SK-N-SH treated with all-trans-retinoic acid at 6 μM for 48 hours (cell line): ENCODE measurements around the gene CFAP251.

ENCODE experiments used
- CSDC2 ChIP-seq: fragments of 250-450 bp; sonication (Bioruptor Pico); IDR thresholded peaks from 2 replicates; pipeline ENCODE4 v1.5.0; 2020; ENCODE audit warnings: mild to moderate bottlenecking, moderate library complexity
- GLIS3 ChIP-seq: fragments of 250-450 bp; sonication (Bioruptor Pico); IDR thresholded peaks from 2 replicates; pipeline ENCODE4 v1.5.0; 2020; ENCODE audit warnings: mild to moderate bottlenecking, moderate library complexity
- ISL1 ChIP-seq: fragments of 250-450 bp; sonication (Bioruptor Pico); IDR thresholded peaks from 2 replicates; pipeline ENCODE4 v2.1.2; 2022; ENCODE audit warnings: mild to moderate bottlenecking, moderate library complexity
- PPARA ChIP-seq: fragments of 250-450 bp; sonication (Bioruptor Pico); IDR thresholded peaks from 2 replicates; pipeline ENCODE4 v1.5.0; 2020; ENCODE audit warnings: mild to moderate bottlenecking, borderline replicate concordance
- RARB ChIP-seq: fragments of 250-450 bp; sonication (Bioruptor Pico); IDR thresholded peaks from 2 replicates; pipeline ENCODE4 v1.8.0; 2021; ENCODE audit warnings: mild to moderate bottlenecking, moderate library complexity
- TCF4 ChIP-seq: fragments of 250-450 bp; sonication (Bioruptor Pico); IDR thresholded peaks from 2 replicates; pipeline ENCODE4 v1.8.0; 2021; ENCODE audit warnings: mild to moderate bottlenecking, moderate library complexity, borderline replicate concordance
- ZC3H10 ChIP-seq: fragments of 250-450 bp; sonication (Bioruptor Pico); IDR thresholded peaks from 2 replicates; pipeline ENCODE4 v1.5.1; 2021; ENCODE audit warnings: mild to moderate bottlenecking, moderate library complexity
- ZFP30 ChIP-seq: fragments of 450-650 bp; formaldehyde crosslinking; IDR thresholded peaks from 2 replicates; pipeline ENCODE4 v1.5.0; 2022; ENCODE audit warnings: mild to moderate bottlenecking, moderate library complexity
- ZNF565 ChIP-seq: fragments of 450-650 bp; formaldehyde crosslinking; conservative IDR thresholded peaks from 2 replicates; pipeline ENCODE4 v1.5.0; 2020; ENCODE audit warnings: low read depth, mild to moderate bottlenecking, moderate library complexity
- ZNF70 ChIP-seq: fragments of 450-650 bp; formaldehyde crosslinking; IDR thresholded peaks from 2 replicates; pipeline ENCODE4 v1.5.0; 2020; ENCODE audit warnings: mild to moderate bottlenecking, moderate library complexity
- ZNF8 ChIP-seq: fragments of 450-650 bp; formaldehyde crosslinking; IDR thresholded peaks from 2 replicates; pipeline ENCODE4 v1.5.0; 2020; ENCODE audit warnings: mild to moderate bottlenecking, moderate library complexity
- TF ChIP-seq, protein P1 (sequence below): fragments of 250-450 bp; sonication (Bioruptor Pico); IDR thresholded peaks from 2 replicates; pipeline ENCODE4 v1.5.1; 2020; ENCODE audit warnings: low read depth, mild to moderate bottlenecking, moderate library complexity
- TF ChIP-seq, protein P2 (sequence below): fragments of 250-450 bp; sonication (Bioruptor Pico); IDR thresholded peaks from 2 replicates; pipeline ENCODE4 v1.8.0; 2020; ENCODE audit warnings: mild to moderate bottlenecking, moderate library complexity, borderline replicate concordance
- TF ChIP-seq, protein P3 (sequence below): fragments of 250-450 bp; sonication (Bioruptor Pico); IDR thresholded peaks from 2 replicates; pipeline ENCODE4 v1.5.1; 2021; ENCODE audit warnings: mild to moderate bottlenecking, moderate library complexity

DNA sequence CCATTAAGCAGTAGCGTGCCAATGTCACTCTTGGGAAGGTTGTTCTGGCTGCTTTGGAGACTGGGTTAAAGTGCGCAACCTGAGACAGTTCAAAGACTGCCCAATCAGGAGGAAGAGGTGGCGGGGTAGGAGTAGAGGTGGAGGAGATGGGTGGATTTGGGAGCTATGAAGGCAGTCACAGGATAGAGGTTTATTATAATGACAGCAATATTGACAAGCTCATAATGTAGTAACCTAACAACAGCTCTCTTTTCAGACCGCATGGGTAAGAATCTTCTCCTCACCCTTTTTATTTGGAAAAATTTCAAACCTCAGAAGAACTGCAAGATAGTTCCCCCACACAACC lies 35.1 kb upstream of the CFAP251 start:
- no peak for TF ChIP-seq ZNF8 (CRISPR knock-in tag)
- no peak for TF ChIP-seq CSDC2 (CRISPR knock-in tag)
- no peak for TF ChIP-seq ZNF565 (CRISPR knock-in tag)
- TF ChIP-seq ZC3H10 = no peak
- TF ChIP-seq ZNF70 = no peak
- TF ChIP-seq, protein P1, sequence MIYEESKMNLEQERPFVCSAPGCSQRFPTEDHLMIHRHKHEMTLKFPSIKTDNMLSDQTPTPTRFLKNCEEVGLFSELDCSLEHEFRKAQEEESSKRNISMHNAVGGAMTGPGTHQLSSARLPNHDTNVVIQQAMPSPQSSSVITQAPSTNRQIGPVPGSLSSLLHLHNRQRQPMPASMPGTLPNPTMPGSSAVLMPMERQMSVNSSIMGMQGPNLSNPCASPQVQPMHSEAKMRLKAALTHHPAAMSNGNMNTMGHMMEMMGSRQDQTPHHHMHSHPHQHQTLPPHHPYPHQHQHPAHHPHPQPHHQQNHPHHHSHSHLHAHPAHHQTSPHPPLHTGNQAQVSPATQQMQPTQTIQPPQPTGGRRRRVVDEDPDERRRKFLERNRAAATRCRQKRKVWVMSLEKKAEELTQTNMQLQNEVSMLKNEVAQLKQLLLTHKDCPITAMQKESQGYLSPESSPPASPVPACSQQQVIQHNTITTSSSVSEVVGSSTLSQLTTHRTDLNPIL (CRISPR knock-in tag) = no peak
- no peak for TF ChIP-seq ZFP30 (CRISPR knock-in tag)
- no peak for TF ChIP-seq GLIS3 (CRISPR knock-in tag)
- TF ChIP-seq, protein P2, sequence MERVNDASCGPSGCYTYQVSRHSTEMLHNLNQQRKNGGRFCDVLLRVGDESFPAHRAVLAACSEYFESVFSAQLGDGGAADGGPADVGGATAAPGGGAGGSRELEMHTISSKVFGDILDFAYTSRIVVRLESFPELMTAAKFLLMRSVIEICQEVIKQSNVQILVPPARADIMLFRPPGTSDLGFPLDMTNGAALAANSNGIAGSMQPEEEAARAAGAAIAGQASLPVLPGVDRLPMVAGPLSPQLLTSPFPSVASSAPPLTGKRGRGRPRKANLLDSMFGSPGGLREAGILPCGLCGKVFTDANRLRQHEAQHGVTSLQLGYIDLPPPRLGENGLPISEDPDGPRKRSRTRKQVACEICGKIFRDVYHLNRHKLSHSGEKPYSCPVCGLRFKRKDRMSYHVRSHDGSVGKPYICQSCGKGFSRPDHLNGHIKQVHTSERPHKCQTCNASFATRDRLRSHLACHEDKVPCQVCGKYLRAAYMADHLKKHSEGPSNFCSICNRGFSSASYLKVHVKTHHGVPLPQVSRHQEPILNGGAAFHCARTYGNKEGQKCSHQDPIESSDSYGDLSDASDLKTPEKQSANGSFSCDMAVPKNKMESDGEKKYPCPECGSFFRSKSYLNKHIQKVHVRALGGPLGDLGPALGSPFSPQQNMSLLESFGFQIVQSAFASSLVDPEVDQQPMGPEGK (CRISPR knock-in tag) = no peak
- TF ChIP-seq PPARA (CRISPR knock-in tag) = no peak
- no peak for TF ChIP-seq ISL1 (CRISPR knock-in tag)
- no peak for TF ChIP-seq TCF4 (CRISPR knock-in tag)
- TF ChIP-seq, protein P3, sequence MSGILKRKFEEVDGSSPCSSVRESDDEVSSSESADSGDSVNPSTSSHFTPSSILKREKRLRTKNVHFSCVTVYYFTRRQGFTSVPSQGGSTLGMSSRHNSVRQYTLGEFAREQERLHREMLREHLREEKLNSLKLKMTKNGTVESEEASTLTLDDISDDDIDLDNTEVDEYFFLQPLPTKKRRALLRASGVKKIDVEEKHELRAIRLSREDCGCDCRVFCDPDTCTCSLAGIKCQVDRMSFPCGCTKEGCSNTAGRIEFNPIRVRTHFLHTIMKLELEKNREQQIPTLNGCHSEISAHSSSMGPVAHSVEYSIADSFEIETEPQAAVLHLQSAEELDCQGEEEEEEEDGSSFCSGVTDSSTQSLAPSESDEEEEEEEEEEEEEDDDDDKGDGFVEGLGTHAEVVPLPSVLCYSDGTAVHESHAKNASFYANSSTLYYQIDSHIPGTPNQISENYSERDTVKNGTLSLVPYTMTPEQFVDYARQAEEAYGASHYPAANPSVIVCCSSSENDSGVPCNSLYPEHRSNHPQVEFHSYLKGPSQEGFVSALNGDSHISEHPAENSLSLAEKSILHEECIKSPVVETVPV = no peak
- TF ChIP-seq RARB (CRISPR knock-in tag) = no peak
